ENCODE data around the gene SMC4.

SMC4 gene

DNA sequence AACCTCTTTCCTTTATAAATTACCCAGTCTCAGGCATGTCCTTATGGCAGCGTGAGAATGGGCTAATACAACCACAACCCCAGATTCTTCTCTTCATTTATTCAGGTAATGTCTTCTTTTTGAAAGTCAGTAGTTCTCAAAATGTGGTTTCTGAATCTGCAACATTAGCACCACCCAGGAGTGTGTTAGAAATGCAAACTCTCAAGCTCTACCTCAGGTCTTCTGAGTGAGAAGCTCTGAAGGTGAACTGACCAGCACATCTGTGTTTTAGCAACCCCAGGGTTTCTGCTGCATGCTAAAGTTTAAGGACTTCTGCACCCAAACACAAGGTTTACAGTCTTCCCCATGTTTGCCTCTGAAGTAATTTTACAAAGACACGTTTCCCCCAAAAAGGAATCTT, 72.4 kb downstream of the SMC4 start:
- no peak for DNase-seq
- Mint-ChIP-seq H3K4me3 (no peak overlapping the region), H3K36me3 (ENCODE audit: low read depth) (peaks cover 7% of the 10 kb centered on the region), H3K4me1 (no peaks in the 10 kb centered on the region), H3K9me3 (peaks cover 28% of the 10 kb centered on the region), H3K27me3 (ENCODE audit: low read depth, poor library complexity) (peaks cover 7% of the 10 kb centered on the region), H3K27ac (no peak overlapping the region)
- TF ChIP-seq, protein P1, sequence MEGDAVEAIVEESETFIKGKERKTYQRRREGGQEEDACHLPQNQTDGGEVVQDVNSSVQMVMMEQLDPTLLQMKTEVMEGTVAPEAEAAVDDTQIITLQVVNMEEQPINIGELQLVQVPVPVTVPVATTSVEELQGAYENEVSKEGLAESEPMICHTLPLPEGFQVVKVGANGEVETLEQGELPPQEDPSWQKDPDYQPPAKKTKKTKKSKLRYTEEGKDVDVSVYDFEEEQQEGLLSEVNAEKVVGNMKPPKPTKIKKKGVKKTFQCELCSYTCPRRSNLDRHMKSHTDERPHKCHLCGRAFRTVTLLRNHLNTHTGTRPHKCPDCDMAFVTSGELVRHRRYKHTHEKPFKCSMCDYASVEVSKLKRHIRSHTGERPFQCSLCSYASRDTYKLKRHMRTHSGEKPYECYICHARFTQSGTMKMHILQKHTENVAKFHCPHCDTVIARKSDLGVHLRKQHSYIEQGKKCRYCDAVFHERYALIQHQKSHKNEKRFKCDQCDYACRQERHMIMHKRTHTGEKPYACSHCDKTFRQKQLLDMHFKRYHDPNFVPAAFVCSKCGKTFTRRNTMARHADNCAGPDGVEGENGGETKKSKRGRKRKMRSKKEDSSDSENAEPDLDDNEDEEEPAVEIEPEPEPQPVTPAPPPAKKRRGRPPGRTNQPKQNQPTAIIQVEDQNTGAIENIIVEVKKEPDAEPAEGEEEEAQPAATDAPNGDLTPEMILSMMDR (IDR thresholded peaks at IDR 0.05) = no peak

DNA sequence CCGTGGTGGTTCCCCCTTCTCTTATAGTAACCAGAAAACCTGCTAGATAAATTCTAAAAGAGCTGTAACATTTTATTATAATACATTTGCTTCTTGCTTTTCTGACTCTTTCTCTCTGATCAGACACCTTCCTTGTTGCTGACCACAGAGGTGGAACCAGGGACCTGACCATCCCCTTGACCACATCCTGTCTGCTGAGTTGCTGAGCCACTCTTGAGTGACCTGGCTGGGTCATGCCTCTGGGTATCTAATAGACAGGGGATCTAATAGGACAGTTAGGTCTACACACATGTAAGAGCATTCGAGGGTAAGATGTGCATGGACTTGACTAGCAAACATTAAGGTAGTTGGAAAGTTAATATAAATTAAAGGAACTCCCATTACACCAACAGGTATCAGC, 72.9 kb downstream of the SMC4 start:
- H3K36me3 Mint-ChIP-seq (ENCODE audit: low read depth) = peaks cover 7% of the 10 kb centered on the region
- no peak for DNase-seq
- no peak overlapping the region for H3K27ac Mint-ChIP-seq
- H3K9me3 Mint-ChIP-seq = peaks cover 28% of the 10 kb centered on the region
- peaks cover 3% of the 10 kb centered on the region for H3K4me1 Mint-ChIP-seq
- H3K4me3 Mint-ChIP-seq = no peak overlapping the region
- H3K27me3 Mint-ChIP-seq (ENCODE audit: low read depth, poor library complexity) = peaks cover 11% of the 10 kb centered on the region
- TF ChIP-seq, protein P1 (IDR thresholded peaks at IDR 0.05) = no peak

DNA sequence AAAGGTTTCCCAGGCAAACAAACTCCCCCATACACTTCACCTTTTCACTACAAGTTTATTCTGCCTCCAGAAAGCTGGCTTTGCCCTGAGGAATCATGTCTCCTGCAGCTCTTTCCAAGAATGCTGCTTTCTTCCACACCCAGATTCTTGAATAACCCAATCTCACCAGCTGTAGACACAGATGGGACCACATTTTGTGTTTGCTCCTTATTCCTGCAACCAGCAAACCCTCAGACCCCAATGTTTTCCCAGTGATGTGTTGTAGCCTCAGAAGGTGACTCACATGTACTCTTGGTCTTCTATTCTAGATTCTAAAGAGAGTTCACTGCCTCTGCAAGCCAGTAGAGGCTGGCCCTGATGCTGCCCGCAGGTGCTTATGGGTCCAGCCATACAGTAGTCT, 73.8 kb downstream of the SMC4 start:
- Mint-ChIP-seq H3K36me3 (ENCODE audit: low read depth) (peaks cover 7% of the 10 kb centered on the region), H3K9me3 (peaks cover 28% of the 10 kb centered on the region), H3K27ac (no peak overlapping the region), H3K4me1 (peaks cover 10% of the 10 kb centered on the region), H3K27me3 (ENCODE audit: low read depth, poor library complexity) (peaks cover 8% of the 10 kb centered on the region), H3K4me3 (no peak overlapping the region)
- no peak for DNase-seq
- TF ChIP-seq, protein P1 (IDR thresholded peaks at IDR 0.05) = no peak

DNA sequence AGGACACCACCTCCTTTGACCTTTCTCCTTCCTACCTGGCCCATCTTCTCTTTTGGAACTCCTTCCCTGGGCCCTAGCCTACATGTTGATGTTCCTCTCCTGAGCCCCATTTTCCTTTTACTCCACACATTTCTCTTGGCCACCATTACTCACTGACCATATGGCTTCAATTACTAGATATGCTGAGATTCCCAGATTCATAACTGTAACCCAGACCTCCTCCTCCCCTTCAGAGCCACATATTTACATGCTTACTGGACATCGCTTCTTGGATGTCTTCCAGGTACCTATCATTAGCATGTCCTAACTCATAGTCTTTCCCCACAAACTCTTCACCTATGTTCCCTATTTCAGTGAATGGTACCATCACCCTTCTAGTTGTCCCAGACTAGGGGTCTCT, 74.5 kb downstream of the SMC4 start:
- TF ChIP-seq, protein P1 (IDR thresholded peaks at IDR 0.05) = no peak
- Mint-ChIP-seq H3K9me3 (peaks cover 22% of the 10 kb centered on the region), H3K4me1 (peaks cover 10% of the 10 kb centered on the region), H3K27me3 (ENCODE audit: low read depth, poor library complexity) (peaks cover 8% of the 10 kb centered on the region), H3K4me3 (no peak overlapping the region), H3K27ac (no peak overlapping the region), H3K36me3 (ENCODE audit: low read depth) (peaks cover 7% of the 10 kb centered on the region)
- DNase-seq = no peak

DNA sequence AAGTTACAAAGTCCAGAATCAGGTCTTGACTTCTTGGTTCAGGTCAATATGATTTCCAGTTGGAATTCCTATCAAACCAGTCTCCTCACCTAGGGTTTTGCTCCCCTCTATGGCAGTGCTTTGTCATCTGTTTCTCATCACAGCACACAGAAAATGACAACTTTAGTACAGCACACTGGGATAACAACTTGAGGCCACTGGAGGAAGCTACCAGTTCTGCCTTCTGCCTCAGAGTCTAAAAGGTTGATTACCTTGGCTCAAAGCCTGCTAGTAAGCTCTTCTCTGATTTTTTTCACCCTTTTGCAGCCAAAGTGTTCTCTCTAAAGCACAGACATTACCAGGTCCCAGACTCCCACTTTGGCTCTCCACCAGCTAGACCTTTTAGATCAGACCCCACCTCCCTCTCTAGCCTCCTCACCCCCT, 75.0 kb downstream of the SMC4 start:
- no peak overlapping the region for H3K27ac Mint-ChIP-seq

DNA sequence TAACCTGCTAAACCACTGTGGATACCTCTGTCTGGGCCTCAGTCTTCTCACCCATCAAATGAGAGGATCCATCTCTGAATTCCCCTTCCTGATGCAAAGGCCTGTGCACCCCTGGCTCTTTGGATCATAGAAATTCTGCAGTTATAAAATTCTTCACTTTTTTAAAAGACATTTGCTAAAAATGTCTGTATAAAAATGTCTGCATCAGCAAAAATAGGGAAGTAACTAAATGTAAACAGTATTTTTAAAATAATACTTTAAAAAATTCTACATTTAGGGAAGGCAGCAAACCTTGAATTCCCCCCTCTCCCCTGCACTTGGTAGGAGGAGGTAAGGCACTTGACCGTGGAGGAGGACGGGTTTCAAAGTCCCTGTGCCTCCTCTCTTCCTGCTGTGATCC, 75.7 kb downstream of the SMC4 start:
- Mint-ChIP-seq H3K4me1 (peaks cover 10% of the 10 kb centered on the region), H3K36me3 (ENCODE audit: low read depth) (no peaks in the 10 kb centered on the region), H3K9me3 (peaks cover 10% of the 10 kb centered on the region), H3K27ac (no peak overlapping the region), H3K4me3 (no peak overlapping the region), H3K27me3 (ENCODE audit: low read depth, poor library complexity) (peaks cover 7% of the 10 kb centered on the region)
- TF ChIP-seq, protein P1 (IDR thresholded peaks at IDR 0.05) = no peak
- DNase-seq = no peak

More for the DNA sequence above, 75.0 kb downstream of the SMC4 start:
- DNase-seq = no peak
- peaks cover 9% of the 10 kb centered on the region for H3K27me3 Mint-ChIP-seq (ENCODE audit: low read depth, poor library complexity)
- H3K36me3 Mint-ChIP-seq (ENCODE audit: low read depth) = peaks cover 6% of the 10 kb centered on the region
- peaks cover 10% of the 10 kb centered on the region for H3K4me1 Mint-ChIP-seq
- TF ChIP-seq, protein P1 (IDR thresholded peaks at IDR 0.05) = no peak
- H3K4me3 Mint-ChIP-seq = no peak overlapping the region
- peaks cover 17% of the 10 kb centered on the region for H3K9me3 Mint-ChIP-seq

All from nephron progenitor cell (in vitro differentiated cells).